ENCODE results near the gene TANGO2.
A peak's percentile ranks its signal among the peaks of the same experiment; 100 is the strongest.

The TANGO2 gene

DNA sequence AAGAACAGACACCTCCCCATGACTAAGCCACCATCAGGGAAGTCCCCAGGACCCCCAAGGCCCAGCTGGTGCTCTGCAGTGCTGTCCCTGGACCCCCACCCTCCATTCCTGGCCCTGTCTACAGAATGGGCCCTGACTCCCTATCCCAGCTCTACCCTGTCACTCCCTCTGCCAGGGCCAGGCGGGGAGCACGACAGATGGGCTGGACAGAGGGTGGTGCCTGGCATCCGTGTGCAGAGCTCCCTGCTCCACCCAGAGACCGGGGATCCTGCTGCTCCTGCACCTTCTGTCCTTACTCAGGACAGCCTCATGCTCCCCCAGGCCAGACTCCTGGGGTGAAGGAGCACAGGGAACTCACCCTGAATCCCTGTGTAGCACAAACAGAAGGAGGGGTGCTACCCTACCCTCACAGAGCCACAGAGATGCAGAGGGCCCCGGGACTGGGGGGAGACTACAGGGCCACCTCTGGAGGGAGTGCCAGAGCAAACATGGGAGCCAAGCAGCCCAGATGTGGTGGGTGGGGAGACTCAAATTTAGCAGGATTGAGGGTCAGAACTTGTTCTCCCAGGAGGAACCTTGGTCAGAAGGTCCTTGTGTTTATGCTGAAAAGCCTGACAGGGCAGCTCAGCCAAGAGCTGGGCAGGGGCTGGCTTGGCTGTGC lies 6.3 kb upstream of the TANGO2 start:
- no peak for DNase-seq

GRCh38 chr22:20015187-20015625 lies 5.7 kb upstream of the TANGO2 start:
- DNase-seq: no peak

- DNase-seq: no peak
Measured at GRCh38 chr22:20015971-20016733, 4.8 kb upstream of the TANGO2 start.

- DNase-seq: peak; percentile 75
Measured at GRCh38 chr22:20016734-20017621, 3.9 kb upstream of the TANGO2 start, which contains the start of gene ARVCF. ARVCF (minus strand) TSS chr22:20016823; CDS start chr22:19990794, 26,029 bp downstream.

DNA sequence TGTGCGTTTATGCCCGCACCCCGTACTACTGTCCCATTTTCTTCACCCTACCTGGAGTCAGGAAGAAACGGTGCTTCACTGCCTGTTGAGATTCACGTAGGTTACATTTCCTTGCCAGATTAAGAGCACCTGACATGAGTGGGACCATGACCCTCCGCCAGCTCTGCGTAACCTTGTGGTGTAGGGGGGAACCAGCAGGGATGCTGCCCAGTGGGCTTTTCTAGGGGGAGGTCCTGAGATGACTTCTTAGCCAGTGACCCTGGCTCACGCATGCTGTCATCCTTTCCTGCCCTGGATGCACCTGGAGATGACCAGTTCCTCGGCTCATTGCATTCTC lies 3.3 kb upstream of the TANGO2 start:
- no peak for DNase-seq

DNA sequence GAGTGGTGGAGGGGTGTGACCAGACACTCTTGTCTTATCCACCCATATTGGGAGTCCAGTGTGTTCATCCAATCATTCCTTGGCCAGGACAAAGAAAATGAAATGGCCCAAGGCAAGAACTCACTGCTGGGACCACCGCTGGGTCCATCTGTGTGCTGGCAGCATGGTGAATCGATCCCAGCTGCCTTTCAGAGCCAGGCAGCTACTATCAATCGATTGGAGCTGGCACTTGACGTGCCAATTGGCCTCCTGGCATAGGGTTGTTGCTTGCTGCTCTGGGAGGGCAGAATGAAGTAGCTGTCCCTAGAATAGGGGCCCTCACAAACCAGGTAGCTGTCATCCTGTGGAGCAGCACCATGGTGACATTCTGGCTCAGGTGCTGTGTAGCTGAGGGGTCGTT lies 2.9 kb upstream of the TANGO2 start:
- DNase-seq: no peak

GRCh38 chr22:20019661-20020532 lies 1.0 kb upstream of the TANGO2 start:
- DNase-seq: no peak

GRCh38 chr22:20021196-20022181 lies 579 bp downstream of the TANGO2 start:
- no peak for DNase-seq

DNA sequence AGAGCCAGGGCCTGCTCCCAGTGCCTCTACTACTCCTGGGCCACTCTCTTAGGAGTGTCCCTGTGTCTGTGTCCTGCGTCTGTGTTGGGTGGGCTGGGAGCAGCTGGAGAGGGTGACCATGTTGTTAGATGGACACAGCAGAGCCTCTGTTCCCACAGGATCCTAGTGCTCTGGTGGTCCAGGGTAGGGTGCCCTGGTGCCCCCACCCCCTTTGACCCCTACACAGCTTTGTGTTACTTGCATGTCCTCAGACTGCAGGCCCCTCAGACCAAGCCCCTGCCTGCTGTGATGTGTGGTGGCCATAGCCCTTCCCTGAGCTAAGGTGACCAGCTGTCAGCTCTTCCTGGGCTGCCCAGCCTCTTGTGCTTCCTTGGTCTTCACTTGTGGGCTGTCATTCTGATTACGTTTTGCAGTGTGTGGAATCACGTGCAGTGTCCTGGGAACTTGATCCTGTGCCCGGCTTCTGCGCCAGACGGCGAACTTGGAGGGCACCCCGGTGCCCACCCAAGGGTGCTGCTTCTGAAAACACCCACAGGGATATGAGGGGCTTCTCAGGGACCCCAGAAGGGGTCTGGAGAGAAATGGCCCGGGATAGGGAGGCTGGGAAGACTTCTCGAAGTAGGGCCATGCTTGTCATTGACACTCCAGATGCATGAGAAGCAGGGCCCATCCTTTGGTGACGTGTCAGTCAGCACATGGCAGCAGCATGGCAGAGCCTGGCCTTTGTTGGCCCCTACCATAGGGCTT lies 1.5 kb downstream of the TANGO2 start:
- no peak for DNase-seq

DNA sequence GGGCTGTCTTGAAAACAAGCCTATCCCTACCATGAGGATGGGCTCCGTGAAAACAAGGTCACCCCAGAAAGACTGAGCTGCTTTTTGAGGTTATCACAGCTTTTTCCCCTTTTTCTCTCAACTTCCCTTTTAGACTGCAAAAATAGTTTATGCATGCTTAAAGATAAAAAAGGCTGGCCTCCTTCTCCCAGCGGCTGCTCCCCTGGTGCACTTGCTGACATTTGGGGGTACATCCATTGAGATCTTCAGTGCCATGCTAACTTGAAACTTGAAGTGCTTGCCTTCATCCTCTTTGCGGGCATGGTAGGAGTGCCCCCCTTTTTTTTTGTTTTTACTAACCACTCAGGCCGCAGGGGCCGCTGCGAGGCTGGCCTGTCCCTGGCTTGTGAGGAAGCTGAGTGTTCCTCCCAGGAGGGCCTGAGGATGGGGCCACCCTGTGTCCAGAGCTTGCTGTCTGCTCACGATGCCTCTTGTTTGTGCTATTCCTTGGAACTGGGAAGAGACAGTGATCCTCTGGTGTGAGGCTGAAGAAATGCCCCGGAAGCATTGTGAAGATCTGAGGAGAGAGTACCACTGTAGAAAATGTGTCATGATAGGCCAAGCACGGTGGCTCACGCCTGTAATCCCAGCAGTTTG lies 2.2 kb downstream of the TANGO2 start:
- no peak for DNase-seq

DNA sequence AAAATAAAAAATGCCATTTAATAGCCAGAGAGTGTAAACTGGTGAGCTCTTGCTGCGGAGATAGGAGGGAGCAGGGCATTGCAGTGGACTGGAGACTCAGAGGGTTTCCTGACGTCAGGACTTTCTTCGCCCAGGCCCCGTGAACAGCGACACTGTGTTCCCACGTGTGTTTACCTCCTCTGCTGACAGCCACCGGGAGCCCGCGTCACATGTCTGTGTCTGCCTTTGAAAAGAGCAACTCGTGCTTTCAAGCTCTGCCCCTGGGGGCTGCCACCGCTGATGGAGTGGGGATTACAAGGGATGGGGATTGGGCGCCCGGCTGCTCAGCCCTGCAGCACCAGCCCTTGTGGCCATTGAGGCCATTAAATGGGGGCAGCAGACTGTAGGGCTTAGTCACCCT lies 3.3 kb downstream of the TANGO2 start:
- no peak for DNase-seq

DNA sequence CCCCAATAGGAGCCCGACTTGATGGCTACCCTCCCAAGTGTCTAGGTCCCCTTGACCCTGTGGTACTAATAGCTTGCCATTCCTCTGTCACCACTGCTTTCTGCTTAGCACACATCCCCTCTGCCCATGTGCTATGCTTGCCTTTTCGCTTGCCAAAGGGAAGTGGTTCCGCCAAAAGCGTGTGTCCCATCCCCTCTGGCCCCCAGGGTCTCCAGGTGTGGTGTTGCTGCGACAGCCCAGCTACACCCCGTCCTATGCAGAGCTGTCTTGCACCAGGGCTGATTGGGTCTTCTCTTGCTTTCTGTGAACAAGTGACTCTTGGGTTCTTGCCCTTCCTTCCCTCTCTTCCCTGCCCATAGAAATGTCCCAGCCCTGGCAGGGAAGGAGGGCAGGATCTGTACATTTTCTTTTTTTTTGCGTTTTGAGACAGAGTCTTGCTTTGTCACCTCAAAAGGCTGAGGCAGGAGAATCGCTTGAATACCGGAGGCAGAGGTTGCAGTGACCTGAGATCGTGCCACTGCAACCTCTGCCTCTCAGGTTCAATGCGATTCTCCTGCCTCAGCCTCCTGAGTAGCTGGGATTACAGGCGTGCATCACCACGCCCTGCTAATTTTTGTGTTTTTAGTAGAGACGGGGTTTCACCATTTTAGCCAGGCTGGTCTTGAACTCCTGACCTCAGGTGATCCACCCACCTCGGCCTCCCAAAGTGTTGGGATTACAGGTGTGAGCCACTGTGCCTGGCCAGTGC lies 3.9 kb downstream of the TANGO2 start:
- no peak for DNase-seq

DNA sequence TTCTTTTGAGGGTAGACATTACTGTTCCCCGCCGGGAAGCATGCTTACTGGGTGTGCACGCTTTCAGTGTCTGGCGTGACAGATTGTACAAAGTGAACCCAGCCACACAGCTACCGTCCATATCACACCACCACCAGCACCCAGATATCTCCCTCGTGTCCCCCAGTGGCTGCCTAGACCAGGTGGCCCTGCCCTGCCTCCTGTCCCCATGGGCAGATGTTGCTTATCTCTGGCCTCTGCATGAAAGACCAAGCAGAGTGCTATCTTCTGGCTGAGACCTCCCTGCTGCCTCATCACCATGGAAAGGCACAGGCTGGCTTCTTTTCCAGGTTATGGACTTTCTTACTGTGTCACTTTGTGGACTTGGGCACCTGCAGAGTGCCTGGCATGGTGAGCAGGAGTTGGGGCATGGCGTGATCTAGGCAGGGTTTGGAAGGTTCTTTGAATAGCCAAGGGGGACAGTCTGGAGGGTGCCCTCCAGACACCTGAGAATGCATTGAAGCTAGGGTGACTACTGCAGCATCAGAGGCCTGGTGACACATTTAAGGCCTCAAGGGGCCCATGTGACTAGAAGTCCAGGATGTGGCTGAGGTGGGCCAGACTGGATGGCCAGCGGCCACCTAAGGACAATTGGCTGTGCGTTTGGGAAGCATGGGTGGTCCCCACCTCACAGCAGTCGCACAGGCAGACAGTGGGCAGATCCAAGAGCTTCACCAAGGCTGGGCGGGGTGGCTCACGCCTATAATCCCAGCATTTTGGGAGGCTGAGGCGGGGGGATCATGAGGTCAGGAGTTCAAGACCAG lies 4.7 kb downstream of the TANGO2 start:
- DNase-seq: no peak

DNA sequence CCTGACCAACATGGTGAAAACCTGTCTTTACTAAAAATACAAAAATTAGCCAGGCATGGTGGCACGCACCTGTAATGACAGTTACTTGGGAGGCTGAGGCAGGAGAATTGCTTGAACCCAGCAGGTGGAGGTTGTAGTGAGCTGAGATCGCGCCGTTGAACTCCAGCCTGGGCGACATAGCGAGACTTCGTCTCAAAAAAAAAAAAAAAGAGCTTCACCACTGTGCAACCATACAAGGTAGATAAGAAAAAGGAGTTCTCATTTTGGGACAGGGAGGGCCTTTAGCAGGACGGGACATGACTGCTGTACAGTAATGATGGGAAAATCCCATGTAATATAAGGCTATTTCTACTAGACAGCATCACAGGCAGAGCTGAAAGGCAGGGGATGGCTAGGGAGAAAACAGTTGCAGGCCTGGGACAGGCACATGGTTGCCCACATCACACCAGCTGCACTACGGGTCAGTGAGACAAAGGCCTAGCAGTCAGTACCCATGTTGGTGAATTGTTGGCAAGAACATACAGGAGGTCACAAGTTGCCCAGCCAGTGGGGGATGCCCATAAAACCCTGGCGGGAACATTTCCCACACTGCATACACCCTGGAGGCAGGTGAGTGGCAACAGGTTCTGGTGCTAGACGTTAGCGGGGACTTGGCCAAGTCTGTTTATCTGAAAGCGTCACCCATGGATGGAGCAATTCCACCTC lies 5.4 kb downstream of the TANGO2 start:
- no peak for DNase-seq

- DNase-seq: no peak
Measured at GRCh38 chr22:20026996-20027601, 6.2 kb downstream of the TANGO2 start.

DNA sequence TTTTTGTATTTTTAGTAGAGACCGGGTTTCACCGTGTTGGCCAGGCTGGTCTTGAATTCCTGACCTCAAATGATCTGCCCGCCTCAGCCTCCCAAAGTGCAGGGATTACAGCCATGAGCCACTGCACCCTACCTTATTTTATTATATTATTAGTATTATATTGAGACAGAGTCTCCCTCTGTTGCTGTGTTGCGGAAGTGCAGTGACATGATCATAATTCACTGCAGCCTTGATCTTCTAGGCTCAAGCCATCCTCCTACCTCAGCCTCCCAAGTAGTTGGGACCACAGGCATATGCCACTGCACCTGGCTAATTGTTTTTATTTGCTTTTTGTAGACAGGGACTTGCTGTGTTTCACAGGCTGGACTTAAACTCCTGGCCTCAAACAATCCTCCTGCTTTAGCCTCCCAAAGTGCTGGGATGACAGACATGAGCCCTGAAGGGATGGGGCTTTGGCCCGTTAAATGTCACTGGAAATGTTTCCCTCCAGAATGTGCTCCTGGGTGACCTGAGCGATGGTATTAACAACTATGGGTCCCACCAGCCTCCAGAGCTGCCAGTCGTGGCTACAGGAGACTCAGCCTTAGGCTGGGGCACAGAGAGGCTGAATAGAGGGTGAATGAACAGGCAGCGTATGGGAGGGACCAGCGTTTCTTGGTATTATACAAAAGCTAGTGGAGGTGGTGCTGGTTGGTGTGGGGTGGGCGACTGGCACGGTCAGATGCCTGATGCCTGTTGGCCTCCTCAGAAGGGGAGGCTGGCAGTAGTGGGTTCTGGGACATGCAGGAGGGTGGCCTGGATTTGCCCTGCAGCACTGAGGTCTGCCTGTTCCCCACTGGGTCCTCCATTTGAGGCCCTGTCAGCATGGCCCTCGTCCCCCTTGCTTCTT lies 7.3 kb downstream of the TANGO2 start:
- no peak for DNase-seq
